Right lobe of liver (tissue), 6 donors: ENCODE results near the gene ZSWIM5. TPM values are rescaled to one million over a fixed set of nuclear protein-coding genes. Genes with fewer than 3 reads are reported as not detected.

Source experiments
- ATAC-seq, 4 donors: fragments of 200-7000 bp; cut with Tn5 transposase; one replicate each; pipeline ENCODE4 v1.9.1; 2020; ENCODE audit warnings: mild to moderate bottlenecking in 4 of 4, moderate library complexity in 4 of 4
- DNase-seq, 3 donors: peaks; one replicate each; pipeline ENCODE4 v3.0.0-alpha.2; 2020
- H3K27ac ChIP-seq, 3 donors: fragments of 200-600 bp; one replicate each; pipeline ENCODE4 v1.8.0; 2022
- H3K27me3 ChIP-seq, 2 donors: fragments of 200-600 bp; one replicate each; pipeline ENCODE4 v1.8.0; 2022
- H3K36me3 ChIP-seq, 4 donors: fragments of 200-600 bp; sonication (generic) in 1 of 4; one replicate each; pipeline versions ENCODE4 v1.5.1 to v1.8.0; 2017 to 2022; ENCODE audit warnings: control low read depth in 1 of 4
- H3K4me1 ChIP-seq, 4 donors: fragments of 200-600 bp; sonication (generic) in 1 of 4; one replicate each; pipeline versions ENCODE4 v1.5.1 to v1.8.0; 2017 to 2022; ENCODE audit warnings: control low read depth in 1 of 4
- H3K4me3 ChIP-seq, 3 donors: fragments of 200-600 bp; one replicate each; pipeline ENCODE4 v1.8.0; 2022
- H3K9me3 ChIP-seq, 4 donors: fragments of 200-600 bp; sonication (generic) in 1 of 4; one replicate each; pipeline versions ENCODE4 v1.5.1 to v1.8.0; 2017 to 2022; ENCODE audit warnings: control low read depth in 1 of 4
- CTCF ChIP-seq, 4 donors: fragments of 200-600 bp in 3 of 4; fragments of 450-650 bp in 1 of 4; IDR thresholded peaks; one replicate each; pipeline versions ENCODE4 v1.5.1 to v1.8.0; 2016 to 2022; ENCODE audit warnings: antibody characterized with exemption in 4 of 4, mild to moderate bottlenecking in 2 of 4
- POLR2A ChIP-seq: fragments of 450-650 bp; IDR thresholded peaks from one replicate; pipeline ENCODE4 v1.6.1; 2017; ENCODE audit warnings: antibody characterized with exemption, mild to moderate bottlenecking
- WGBS: methylation state at CpG from one replicate; pipeline ENCODE4 v1.1.6; 2018; ENCODE audit warnings: low coverage, low lambda C conversion rate; ENCODE audit not compliant: insufficient coverage; ENCODE audit errors: missing lambda C conversion rate; 5-methylcytosine and 5-hydroxymethylcytosine counted together
- intact Hi-C, 2 donors: fragments of 100-400 bp; cut with DNase I; formaldehyde crosslinking; loops; one replicate each; pipeline versions ENCODE4 v1.11.2 to v1.14.1; 2022
- total RNA-seq, 6 experiments: library from RNA; depleted of rRNA in 2 of 6; stranded (reverse); fragments of >200 nt in 2 of 6; fragmentation: NEBNext Ultra II Directional in 3 of 6; extraction: Animal tissue kit (Norgen Biotek cat#: 25700) in 3 of 6; gene quantifications; one replicate each; pipeline versions ENCODE4 v1.1.0 to v1.2.4, GENCODE V29; 2016 to 2023
- donor health status: DM: no; HTN: yes; CAD: no.
- donor health status: DM: no; HTN: no; CAD: no.
- donor health status: DM: no; HTN: no; CAD: no.
- donor health status: DM: no; HTN: yes; CAD: no.
- donor health status: DM: no; HTN: yes; CAD: no.

Gene ZSWIM5
- total RNA-seq, 6 experiments from 2014 or later, result 0.18 to 0.46 (median 0.31) TPM

- intact Hi-C loops, result no loop called here
- H3K27ac ChIP-seq, result no peak overlapping the region
- no peaks in the 10 kb centered on the region for H3K27me3 ChIP-seq
- no peak for ATAC-seq
- no peaks in the 10 kb centered on the region for H3K4me1 ChIP-seq
- 83% methylated on average over 1 of the region's 1 CpG for WGBS
- H3K36me3 ChIP-seq, result no peaks in the 10 kb centered on the region
- TF ChIP-seq CTCF (IDR thresholded peaks at IDR 0.05) (no peak), POLR2A (no peak)
- no peak for DNase-seq
- H3K9me3 ChIP-seq, result no peaks in the 10 kb centered on the region
- H3K4me3 ChIP-seq, result no peak overlapping the region
Observed at GRCh38 chr1:45216200-45216541, 9.8 kb upstream of the ZSWIM5 start.

GRCh38 chr1:45215485-45216199 lies 9.2 kb upstream of the ZSWIM5 start:
- DNase-seq (no peak), ATAC-seq (no peak)
- H3K4me1 ChIP-seq, result no peaks in the 10 kb centered on the region
- H3K27ac ChIP-seq, result no peak overlapping the region
- no peak for TF ChIP-seq CTCF (IDR thresholded peaks at IDR 0.05)
- no peak for TF ChIP-seq POLR2A
- no peak overlapping the region for H3K4me3 ChIP-seq
- WGBS, result 75% methylated on average over 3 of the region's 3 CpGs
- H3K27me3 ChIP-seq, result no peaks in the 10 kb centered on the region
- H3K9me3 ChIP-seq, result no peaks in the 10 kb centered on the region
- intact Hi-C loops, result no loop called here
- H3K36me3 ChIP-seq, result no peaks in the 10 kb centered on the region

GRCh38 chr1:45213892-45214291 lies 7.5 kb upstream of the ZSWIM5 start:
- H3K27ac ChIP-seq, result no peak overlapping the region
- TF ChIP-seq CTCF (IDR thresholded peaks at IDR 0.05) (no peak), POLR2A (no peak)
- intact Hi-C loops, result no loop called here
- no peaks in the 10 kb centered on the region for H3K9me3 ChIP-seq
- no peak overlapping the region for H3K4me3 ChIP-seq
- no peaks in the 10 kb centered on the region for H3K27me3 ChIP-seq
- no peak for DNase-seq
- no peaks in the 10 kb centered on the region for H3K4me1 ChIP-seq
- 33% methylated on average over 1 of the region's 1 CpG for WGBS
- no peaks in the 10 kb centered on the region for H3K36me3 ChIP-seq
- no peak for ATAC-seq

- 57% methylated on average over 3 of the region's 3 CpGs for whole genome bisulfite sequencing
- intact Hi-C loops, result no loop called here
- no peaks in the 10 kb centered on the region for H3K36me3 ChIP-seq
- no peak for TF ChIP-seq POLR2A
- no peak overlapping the region for H3K4me3 ChIP-seq
- peaks cover 0 to 5% (median 2%) of the 10 kb centered on the region in 4 donors for H3K4me1 ChIP-seq
- H3K27ac ChIP-seq, result no peak overlapping the region
- no peaks in the 10 kb centered on the region for H3K27me3 ChIP-seq
- ATAC-seq (no peak), DNase-seq (no peak)
- no peaks in the 10 kb centered on the region for H3K9me3 ChIP-seq
Observed at GRCh38 chr1:45211076-45211475, 4.7 kb upstream of the ZSWIM5 start.

- ATAC-seq (no peak), DNase-seq (no peak)
- intact Hi-C loops, result no loop called here
- WGBS, result 12% methylated on average over 17 of the region's 18 CpGs
- H3K27me3 ChIP-seq, result no peaks in the 10 kb centered on the region
- H3K9me3 ChIP-seq, result no peaks in the 10 kb centered on the region
- H3K36me3 ChIP-seq, result no peaks in the 10 kb centered on the region
- H3K27ac ChIP-seq, result peak overlapping the region in 1 of 3 donors; percentile 57
- peak overlapping the region; percentile 59 to 76 (median 67) for H3K4me3 ChIP-seq
- TF ChIP-seq CTCF (IDR thresholded peaks at IDR 0.05), result no peak
- TF ChIP-seq POLR2A, result no peak
- H3K4me1 ChIP-seq, result peaks cover 0 to 5% (median 2%) of the 10 kb centered on the region in 4 donors
Observed at GRCh38 chr1:45206808-45207623, 611 bp upstream of the ZSWIM5 start.
